Globus pallidus (tissue), 1 donor: ENCODE data around the gene RPLP2.

Experiments used
- DNase-seq: peaks from one replicate; pipeline ENCODE4 v3.0.0-alpha.2; 2015; ENCODE audit warnings: low spot score

Gene RPLP2

GRCh38 chr11:773830-774229 is 35.9 kb upstream of the RPLP2 start:
- DNase-seq: no peak

GRCh38 chr11:774873-775592 is 34.7 kb upstream of the RPLP2 start:
- no peak for DNase-seq

GRCh38 chr11:776263-776560 is 33.6 kb upstream of the RPLP2 start:
- no peak for DNase-seq

- no peak for DNase-seq
These were observed 33.0 kb upstream of the RPLP2 start for GRCh38 chr11:776561-777287.

GRCh38 chr11:777288-778255 is 32.2 kb upstream of the RPLP2 start, which contains the start of gene GATD1:
GATD1 (minus strand) TSS chr11:777487; CDS start chr11:777462, 25 bp downstream.
- peak; percentile 82 for DNase-seq

- no peak for DNase-seq
These were observed 30.5 kb upstream of the RPLP2 start for GRCh38 chr11:778976-779954.

- DNase-seq: no peak
These were observed 29.7 kb upstream of the RPLP2 start for GRCh38 chr11:779955-780532.

GRCh38 chr11:782264-783174 is 27.2 kb upstream of the RPLP2 start:
- no peak for DNase-seq

GRCh38 chr11:783581-784015 is 26.2 kb upstream of the RPLP2 start:
- DNase-seq: peak; percentile 73

GRCh38 chr11:786235-787083 is 23.3 kb upstream of the RPLP2 start:
- no peak for DNase-seq

GRCh38 chr11:787084-787675 is 22.6 kb upstream of the RPLP2 start:
- no peak for DNase-seq

GRCh38 chr11:788009-788640 is 21.6 kb upstream of the RPLP2 start:
- DNase-seq: no peak

GRCh38 chr11:788953-789940 is 20.5 kb upstream of the RPLP2 start:
- no peak for DNase-seq

- peak; percentile 70 for DNase-seq
These were observed 19.8 kb upstream of the RPLP2 start, which contains the start of gene CEND1 for GRCh38 chr11:789943-790342. CEND1 (minus strand) TSS chr11:790090; CDS start chr11:788576, 1,514 bp downstream.

GRCh38 chr11:790721-791564 is 18.8 kb upstream of the RPLP2 start:
- no peak for DNase-seq
